Airway epithelial cell (primary cell): ENCODE results near the gene ZNF28. TPM values are rescaled to one million over a fixed set of nuclear protein-coding genes. Genes with fewer than 3 reads are reported as not detected.

Experiments
- total RNA-seq: library from RNA; depleted of rRNA; stranded (reverse); fragments of >200 nt; gene quantifications from 2 replicates; pipeline ENCODE4 v1.2.3, GENCODE V29; 2015

The ZNF28 gene
- 10.2 and 13.0 TPM in 2 replicates for total RNA-seq

DNA sequence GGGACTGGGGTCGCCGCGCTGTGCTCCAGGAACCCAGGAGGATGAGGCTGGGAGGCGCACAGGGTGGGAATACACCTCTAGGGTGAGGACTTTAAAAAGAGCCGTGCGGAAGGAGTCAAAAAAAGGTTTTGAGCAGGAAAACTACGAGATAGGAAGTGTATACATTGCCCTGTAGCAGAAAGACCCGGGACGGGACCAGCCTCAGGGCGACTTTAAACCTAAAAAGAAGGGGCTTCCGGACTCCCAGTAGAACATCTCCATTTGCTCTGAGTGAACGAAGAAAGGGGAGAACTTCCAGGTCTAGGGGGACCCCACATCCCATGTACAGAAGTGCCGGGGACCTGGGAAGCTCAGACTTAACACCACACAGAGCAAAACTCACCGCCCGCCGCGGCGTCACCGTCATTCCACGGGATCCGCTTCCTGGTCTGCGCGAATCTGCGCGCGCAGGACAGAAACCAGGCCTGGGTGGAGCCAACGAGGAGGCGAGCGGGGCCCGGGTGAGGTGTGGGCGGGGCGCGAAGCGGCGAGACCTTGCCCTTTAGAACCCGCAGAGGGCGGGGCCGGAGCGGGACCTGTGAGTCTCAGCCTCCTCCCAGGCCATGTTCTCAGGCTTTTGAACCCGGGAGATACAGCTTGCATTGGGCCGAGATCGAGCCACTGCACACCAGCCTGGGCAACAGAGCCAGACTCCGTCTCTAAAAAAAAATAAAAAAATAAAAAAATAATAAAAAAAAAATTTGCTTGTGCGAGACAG is at the start of gene ZNF28:
Gene ZNF28 (minus strand): TSS at position 430 of the 757 bp plus-strand sequence. CDS start 3,675 bp downstream, outside the sequence.

DNA sequence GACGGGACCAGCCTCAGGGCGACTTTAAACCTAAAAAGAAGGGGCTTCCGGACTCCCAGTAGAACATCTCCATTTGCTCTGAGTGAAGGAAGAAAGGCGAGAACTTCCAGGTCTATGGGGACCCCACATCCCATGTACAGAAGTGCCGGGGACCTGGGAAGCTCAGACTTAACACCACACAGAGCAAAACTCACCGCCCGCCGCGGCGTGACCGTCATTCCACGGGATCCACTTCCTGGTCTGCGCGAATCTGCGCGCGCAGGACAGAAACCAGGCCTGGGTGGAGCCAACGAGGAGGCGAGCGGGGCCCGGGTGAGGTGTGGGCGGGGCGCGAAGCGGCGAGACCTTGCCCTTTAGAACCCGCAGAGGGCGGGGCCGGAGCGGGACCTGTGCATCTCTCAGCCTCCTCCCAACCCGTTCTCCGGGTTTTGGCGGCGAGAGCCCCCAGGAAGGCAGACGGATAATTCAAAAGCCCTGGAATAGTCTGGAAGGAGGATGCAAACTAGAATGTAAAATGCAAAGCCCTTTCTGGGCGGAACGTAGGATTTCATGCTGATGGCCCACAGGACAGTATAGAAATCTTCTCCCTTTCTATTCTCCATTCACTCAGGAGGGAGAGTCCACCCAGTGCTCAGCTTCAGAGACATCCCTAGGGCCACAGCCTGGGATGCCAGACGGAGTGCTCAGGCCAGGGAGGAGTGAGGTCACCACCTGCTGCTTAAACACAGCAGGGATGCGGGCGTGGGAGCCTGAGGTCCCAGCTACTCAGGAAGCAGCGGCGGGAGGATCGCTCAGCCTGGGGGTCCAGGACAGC is 36.2 kb upstream of the ZNF28 start, which contains the start of gene ZNF468:
Gene ZNF468 (minus strand): TSS at position 242 of the 814 bp plus-strand sequence. CDS start 3,347 bp downstream, outside the sequence.

DNA sequence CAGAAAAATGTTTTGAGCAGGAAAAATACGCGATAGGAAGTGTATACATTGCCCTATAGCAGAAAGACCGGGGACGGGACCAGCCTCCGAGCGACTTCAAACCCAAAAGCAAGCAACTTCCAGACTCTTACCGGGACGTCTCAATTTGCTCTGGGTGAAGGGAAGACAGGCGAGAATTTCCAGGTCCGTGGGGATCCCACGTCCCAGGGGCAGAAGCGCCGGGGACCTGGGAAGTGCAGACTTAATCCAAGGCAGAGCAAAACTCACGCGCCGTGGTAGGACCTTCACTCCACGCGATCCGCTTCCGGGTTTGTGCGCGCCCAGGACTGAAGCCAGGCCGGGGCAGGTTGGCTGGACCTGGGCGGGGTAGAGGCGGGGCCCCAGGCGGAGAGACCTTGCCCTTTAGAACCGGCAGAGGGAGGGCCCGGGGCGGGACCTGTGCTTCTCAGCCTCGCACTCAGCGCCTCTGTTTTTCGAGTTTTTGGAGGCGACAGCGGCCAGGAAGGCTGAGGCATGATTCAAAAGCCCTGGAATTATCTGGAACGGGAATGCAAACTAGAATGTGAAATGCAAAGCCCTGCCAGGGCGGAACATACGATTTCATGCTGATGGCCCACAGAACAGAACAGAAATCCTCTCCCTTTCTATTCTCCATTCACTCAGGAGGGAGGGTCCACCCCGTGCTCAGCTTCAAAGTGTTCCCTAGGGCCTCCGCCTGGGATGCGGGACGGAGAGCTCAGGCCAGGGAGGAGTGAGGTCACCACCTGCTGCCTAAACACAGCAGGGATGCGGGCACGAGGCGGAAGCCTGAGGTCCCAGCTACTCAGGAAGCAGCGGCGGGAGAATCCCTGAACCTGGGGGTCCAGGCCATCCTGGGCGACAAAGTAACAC is 34.7 kb downstream of the ZNF28 start, which contains the start of gene ZNF600:
Gene ZNF600 (minus strand): TSS at position 328 of the 891 bp plus-strand sequence. CDS start 7,903 bp downstream, outside the sequence.

Other genes starting within 250 kb of the ZNF28 start
- 13.3 and 19.0 TPM in 2 replicates for gene ZNF83, start 183.3 kb downstream of the ZNF28 start, total RNA-seq
- 1.0 and 4.0 TPM in 2 replicates for gene ZNF611, start 86.6 kb downstream of the ZNF28 start, total RNA-seq
- 3.0 and 5.8 TPM in 2 replicates for gene ZNF600, start 34.8 kb downstream of the ZNF28 start, total RNA-seq
- gene ZNF468, start 36.0 kb upstream of the ZNF28 start, total RNA-seq = 7.3 and 9.8 TPM in 2 replicates
- 1.6 and 1.8 TPM in 2 replicates for gene ZNF320, start 76.0 kb upstream of the ZNF28 start, total RNA-seq
- 2.4 and 4.1 TPM in 2 replicates for gene ZNF888, start 101.8 kb upstream of the ZNF28 start, total RNA-seq
- gene ZNF816, start 141.2 kb upstream of the ZNF28 start, total RNA-seq = 2.3 and 5.4 TPM in 2 replicates
- gene ERVV-1, start 192.3 kb upstream of the ZNF28 start, total RNA-seq = not detected in 2 replicates
- not detected in 2 replicates for gene ERVV-2, start 223.1 kb upstream of the ZNF28 start, total RNA-seq